B cell (primary cell): ENCODE results near the gene TMEM145. TPM values are rescaled to one million over a fixed set of nuclear protein-coding genes. Genes with fewer than 3 reads are reported as not detected.

Experiments
- ATAC-seq: fragments of 200-7000 bp; cut with Tn5 transposase; one replicate; pipeline ENCODE4 v1.10.0; 2021; ENCODE audit warnings: low read depth, mild to moderate bottlenecking, moderate number of reproducible peaks, moderate library complexity
- CTCF ChIA-PET: fragments of 350-600 bp; sonication (Branson Sonifier 250); formaldehyde crosslinking; loops from one replicate; lab custom pipeline; 2021; ENCODE audit warnings: antibody characterized with exemption, inconsistent platforms; lab: Charles Lee
- POLR2A ChIA-PET: fragments of 350-600 bp; sonication (Branson Sonifier 250); formaldehyde crosslinking; loops from one replicate; lab custom pipeline; 2021; ENCODE audit warnings: antibody characterized with exemption; lab: Charles Lee
- DNase-seq: peaks from one replicate; pipeline ENCODE4 v3.0.0; 2013
- H2AFZ ChIP-seq: 2 replicates; pipeline ENCODE4 v1.6.1; 2012; ENCODE audit warnings: mild to moderate bottlenecking, low read depth, low read length; ENCODE audit not compliant: insufficient read depth, poor library complexity, severe bottlenecking
- H3K27ac ChIP-seq, 2 donors: 1 replicate in 1 of 2; 2 replicates in 1 of 2; pipeline ENCODE4 v1.5.1; 2012 to 2013; ENCODE audit warnings: low read length in 2 of 2, mild to moderate bottlenecking in 2 of 2, moderate library complexity in 1 of 2
- H3K27me3 ChIP-seq, 4 experiments: fragments of 200-600 bp in 1 of 4; sonication (generic) in 1 of 4; replicated peaks in 1 of 4; 1 replicate in 2 of 4; 2 replicates in 2 of 4; pipeline versions ENCODE4 v1.6.1 to v1.7.0; 2013 to 2016; ENCODE audit warnings: low read length in 3 of 4, mild to moderate bottlenecking in 2 of 4, mixed read lengths in 1 of 4, moderate library complexity in 1 of 4; ENCODE audit not compliant: insufficient read depth in 4 of 4, control insufficient read depth in 3 of 4; ENCODE audit errors: control extremely low read depth in 1 of 4
- H3K36me3 ChIP-seq, 2 experiments: replicated peaks in 1 of 2; 1 replicate in 1 of 2; 2 replicates in 1 of 2; pipeline versions ENCODE4 v1.6.1 to v1.7.1; 2013; ENCODE audit warnings: low read length in 1 of 2; ENCODE audit not compliant: insufficient read depth in 2 of 2, control insufficient read depth in 1 of 2; ENCODE audit errors: control extremely low read depth in 1 of 2, extremely low read depth in 1 of 2
- H3K4me1 ChIP-seq, 2 donors: fragments of 200-600 bp in 1 of 2; sonication (generic) in 1 of 2; 1 replicate in 1 of 2; 2 replicates in 1 of 2; pipeline versions ENCODE4 v1.5.1 to v1.6.1; 2013 to 2017; ENCODE audit warnings: low read length in 2 of 2; ENCODE audit not compliant: control insufficient read depth in 2 of 2, insufficient read depth in 2 of 2
- H3K4me2 ChIP-seq: replicated peaks from 2 replicates; pipeline ENCODE3; 2012; ENCODE audit warnings: mild to moderate bottlenecking, low read depth, low read length; ENCODE audit not compliant: poor library complexity, severe bottlenecking
- H3K4me3 ChIP-seq, 5 experiments: fragments of 200-600 bp in 1 of 5; sonication (generic) in 1 of 5; 1 replicate in 3 of 5; 2 replicates in 2 of 5; pipeline versions ENCODE4 v1.5.1 to v1.7.0; 2011 to 2016; ENCODE audit warnings: low read length in 4 of 5, mild to moderate bottlenecking in 4 of 5, low read depth in 2 of 5, control low read depth in 1 of 5, moderate library complexity in 1 of 5; ENCODE audit not compliant: insufficient read depth in 1 of 5; ENCODE audit errors: control extremely low read depth in 1 of 5, extremely low read depth in 1 of 5
- H3K79me2 ChIP-seq: fragments of 200-600 bp; sonication (generic); one replicate; pipeline ENCODE4 v1.6.0; 2016; ENCODE audit warnings: low read length; ENCODE audit not compliant: control insufficient read depth, insufficient read depth
- H3K9ac ChIP-seq: fragments of 200-600 bp; sonication (generic); 2 replicates; pipeline ENCODE4 v1.6.1; 2017; ENCODE audit warnings: mild to moderate bottlenecking, low read length, moderate library complexity
- H3K9me3 ChIP-seq, 3 donors: one replicate each; pipeline versions ENCODE4 v1.6.1 to v1.7.1; 2013; ENCODE audit warnings: low read length in 2 of 3; ENCODE audit not compliant: control insufficient read depth in 2 of 3, insufficient read depth in 1 of 3; ENCODE audit errors: control extremely low read depth in 1 of 3
- H4K20me1 ChIP-seq: 2 replicates; pipeline ENCODE4 v1.6.0; 2012; ENCODE audit warnings: mild to moderate bottlenecking, low read length; ENCODE audit not compliant: insufficient read depth, control insufficient read depth, poor library complexity, severe bottlenecking
- H3K27ac Mint-ChIP-seq: one replicate; pipeline ENCODE4 v1.8.0; 2021; ENCODE audit warnings: mixed read lengths
- H3K27me3 Mint-ChIP-seq: one replicate; pipeline ENCODE4 v1.8.0; 2021; ENCODE audit warnings: mixed read lengths
- H3K4me1 Mint-ChIP-seq: one replicate; pipeline ENCODE4 v1.8.0; 2021; ENCODE audit warnings: mixed read lengths
- H3K4me3 Mint-ChIP-seq: one replicate; pipeline ENCODE4 v1.8.0; 2021; ENCODE audit warnings: mixed read lengths
- H3K9me3 Mint-ChIP-seq: one replicate; pipeline ENCODE4 v1.8.0; 2022; ENCODE audit warnings: mixed read lengths; ENCODE audit not compliant: insufficient read depth
- CTCF ChIP-seq: fragments of 200-600 bp; IDR thresholded peaks from one replicate; pipeline ENCODE4 v1.8.0; 2022; ENCODE audit warnings: antibody characterized with exemption, mild to moderate bottlenecking
- EZH2 ChIP-seq: IDR thresholded peaks from 2 replicates; pipeline ENCODE4 v1.6.1; 2012; ENCODE audit warnings: borderline replicate concordance, low read depth, mild to moderate bottlenecking, moderate library complexity, low read length; ENCODE audit not compliant: insufficient read depth, poor library complexity, severe bottlenecking
- WGBS: methylation state at CpG from one replicate; pipeline ENCODE4 v1.1.5; 2013; ENCODE audit warnings: missing lambda C conversion rate; ENCODE audit not compliant: insufficient coverage; 5-methylcytosine and 5-hydroxymethylcytosine counted together
- intact Hi-C: fragments of 100-400 bp; cut with micrococcal nuclease; formaldehyde crosslinking; loops from one replicate; pipeline ENCODE4 v1.10.0; 2022
- polyA plus RNA-seq: library from polyadenylated mRNA; depleted of rRNA; stranded (reverse); fragments of >200 nt; gene quantifications from 2 replicates; pipeline ENCODE4 v1.2.3, GENCODE V29; 2012
- total RNA-seq, 2 donors: library from RNA; stranded (reverse); fragments of 120-200 nt in 1 of 2; gene quantifications; 1 replicate in 1 of 2; 2 replicates in 1 of 2; pipeline versions ENCODE4 v1.2.3 to v1.2.4, GENCODE V29; 2013 to 2022

The TMEM145 gene
- total and polyA plus RNA-seq, 2 donors (not counting 1 experiment from before 2014, with no cell fraction given): not detected

DNA sequence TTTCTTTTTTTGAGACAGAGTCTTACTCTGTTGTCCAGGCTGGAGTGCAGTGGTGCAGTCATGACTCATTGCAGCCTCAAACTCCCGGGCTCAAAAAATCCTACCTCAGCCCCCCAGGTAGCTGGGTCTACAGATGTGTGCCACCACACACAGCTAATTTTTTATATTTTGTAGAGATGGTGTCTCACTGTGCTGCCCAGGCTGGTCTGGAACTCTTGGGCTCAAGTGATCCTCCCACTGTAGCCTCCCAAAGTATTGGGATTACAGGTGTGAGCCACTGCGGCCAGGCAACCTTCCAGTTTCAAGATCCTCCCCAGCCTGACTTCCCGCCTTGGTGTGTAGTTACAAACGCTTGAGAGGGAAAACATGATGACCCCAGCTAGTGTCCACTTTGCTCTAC lies 54.8 kb downstream of the TMEM145 start:
- no peak overlapping the region for H3K27ac Mint-ChIP-seq
- H3K9ac ChIP-seq: no peak overlapping the region
- peaks cover 57% of the 10 kb centered on the region for H3K4me1 Mint-ChIP-seq
- no peaks in the 10 kb centered on the region for H4K20me1 ChIP-seq
- H3K27me3 ChIP-seq: no peaks in the 10 kb centered on the region
- no peak overlapping the region for H3K4me3 Mint-ChIP-seq
- POLR2A ChIA-PET: interaction anchor here (0.6 to 0.8 kb wide), 2 partner anchors 15 to 275 kb away, joined by 4 to 5 read pairs; no protein-coding TSS in a partner anchor
- peaks cover 0 to 9% (median 7%) of the 10 kb centered on the region in 3 donors for H3K9me3 ChIP-seq
- H3K36me3 ChIP-seq: no peaks in the 10 kb centered on the region
- CTCF ChIA-PET: interaction anchor here (0.6 kb wide), 1 partner anchor 286 kb away, joined by 5 read pairs; no protein-coding TSS in a partner anchor
- no CpG with 5 or more reads among the region's 4 CpGs for WGBS
- H3K4me1 ChIP-seq: peaks cover 50 to 65% of the 10 kb centered on the region in 2 donors
- no peak overlapping the region for H3K4me3 ChIP-seq
- H2AFZ ChIP-seq: no peak overlapping the region
- DNase-seq (no peak), ATAC-seq (no peak)
- no peaks in the 10 kb centered on the region for H3K27me3 Mint-ChIP-seq
- intact Hi-C loops: no loop called here
- H3K79me2 ChIP-seq: peaks cover 13% of the 10 kb centered on the region
- no peak overlapping the region for H3K4me2 ChIP-seq
- no peak for TF ChIP-seq EZH2
- no peaks in the 10 kb centered on the region for H3K9me3 Mint-ChIP-seq
- H3K27ac ChIP-seq: no peak overlapping the region

GRCh38 chr19:42368360-42368759 lies 55.3 kb downstream of the TMEM145 start:
- ATAC-seq (no peak), DNase-seq (no peak)
- ChIA-PET POLR2A (interaction anchor here (0.6 to 0.8 kb wide), 3 partner anchors 14 to 275 kb away, joined by 4 to 5 read pairs (median 4); no protein-coding TSS in a partner anchor), CTCF (interaction anchor here (0.6 kb wide), 1 partner anchor 286 kb away, joined by 5 read pairs; no protein-coding TSS in a partner anchor)
- Histone ChIP-seq H3K4me3 (no peak overlapping the region), H3K27me3 (no peaks in the 10 kb centered on the region), H3K9ac (no peak overlapping the region), H3K79me2 (peaks cover 13% of the 10 kb centered on the region), H2AFZ (no peak overlapping the region), H3K9me3 (peaks cover 0 to 9% (median 7%) of the 10 kb centered on the region in 3 donors), H3K4me2 (no peak overlapping the region), H3K4me1 (peaks cover 46 to 61% of the 10 kb centered on the region in 2 donors), H3K27ac (no peak overlapping the region), H3K36me3 (no peaks in the 10 kb centered on the region), H4K20me1 (no peaks in the 10 kb centered on the region)
- 100% methylated on average over 10 of the region's 11 CpGs for whole genome bisulfite sequencing
- Mint-ChIP-seq H3K27me3 (no peaks in the 10 kb centered on the region), H3K4me1 (peaks cover 54% of the 10 kb centered on the region), H3K4me3 (no peak overlapping the region), H3K9me3 (no peaks in the 10 kb centered on the region), H3K27ac (no peak overlapping the region)
- intact Hi-C loops: no loop called here
- TF ChIP-seq EZH2 (no peak), CTCF (no peak)
